ENCODE data around the gene LYZL2. TPM values are rescaled to one million over a fixed set of nuclear protein-coding genes. Genes with fewer than 3 reads are reported as not detected.
"Not testable (repeated sequence)": the region's sequence is repeated elsewhere in the genome, so short reads cannot be mapped to it uniquely, and the experiment has no call there.

LYZL2 gene
- polyA plus RNA-seq, 3 donors: not detected

DNA sequence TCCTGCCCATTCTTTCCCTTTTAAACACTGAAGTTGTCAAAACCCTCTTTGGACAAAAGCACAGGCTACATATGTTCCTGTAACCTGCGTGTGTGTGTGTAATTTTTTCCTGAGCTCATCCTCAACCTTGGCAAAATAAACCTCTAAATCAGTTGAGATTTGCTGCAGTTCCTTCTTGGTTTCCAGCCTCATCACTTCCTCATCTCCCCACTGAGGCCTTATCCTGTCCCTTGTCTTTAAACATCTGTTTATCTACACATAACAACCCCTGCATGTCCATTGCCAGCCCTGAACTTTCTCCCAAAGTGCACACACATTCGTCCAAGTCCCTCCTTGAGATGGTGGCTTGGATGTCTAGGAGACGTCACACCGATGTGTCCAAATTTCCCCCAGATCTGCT is 35.5 kb downstream of the LYZL2 start:
- Mint-ChIP-seq H3K27ac (peak overlapping the region in 3 of 7 donors; percentile 11 to 43 (median 41)), H3K9me3 (peaks cover 0 to 6% (median 3%) of the 10 kb centered on the region in 7 donors), H3K4me1 (peaks cover 25% of the 10 kb centered on the region), H3K4me3 (no peak overlapping the region), H3K27me3 (ENCODE audit: low read depth in 3 of 3) (peaks cover 0 to 7% (median 0%) of the 10 kb centered on the region in 3 donors), H3K36me3 (no peaks in the 10 kb centered on the region)
- Histone ChIP-seq H3K27ac (ENCODE audit: low read depth in 1 of 2, low read length in 2 of 2) (no peak overlapping the region), H3K4me2 (replicated peaks; ENCODE audit: extremely low read depth, low read length, poor library complexity, severe bottlenecking) (no peak overlapping the region), H3K9me3 (replicated peaks in 1 of 2; ENCODE audit: control insufficient read depth in 1 of 2, insufficient read depth in 1 of 2, low read length in 2 of 2) (no peaks in the 10 kb centered on the region), H3K4me3 (replicated peaks in 1 of 3; ENCODE audit: low read depth in 2 of 3, low read length in 3 of 3) (no peak overlapping the region), H3K27me3 (ENCODE audit: control insufficient read depth in 2 of 2, insufficient read depth in 2 of 2, low read length in 2 of 2) (no peaks in the 10 kb centered on the region), H3K4me1 (ENCODE audit: control insufficient read depth in 1 of 2, insufficient read depth in 2 of 2, low read length in 2 of 2) (peaks cover 8 to 10% of the 10 kb centered on the region in 2 donors), H3K9ac (ENCODE audit: insufficient read depth, low read length, poor library complexity, severe bottlenecking) (no peak overlapping the region), H4K20me1 (ENCODE audit: insufficient read depth, low read length) (no peaks in the 10 kb centered on the region), H2AFZ (ENCODE audit: insufficient read depth, low read depth, low read length, poor library complexity, severe bottlenecking) (peak overlapping the region; percentile 6), H3K79me2 (ENCODE audit: insufficient read depth, low read length) (no peaks in the 10 kb centered on the region), H3K36me3 (replicated peaks in 1 of 2; ENCODE audit: control insufficient read depth in 1 of 2, insufficient read depth in 2 of 2, low read length in 2 of 2) (no peaks in the 10 kb centered on the region)
- 67% methylated on average over 2 of the region's 4 CpGs for WGBS (ENCODE audit: insufficient coverage)
- no peak for DNase-seq
- intact Hi-C loops (cut with micrococcal nuclease): no loop called here
- TF ChIP-seq, protein P1, sequence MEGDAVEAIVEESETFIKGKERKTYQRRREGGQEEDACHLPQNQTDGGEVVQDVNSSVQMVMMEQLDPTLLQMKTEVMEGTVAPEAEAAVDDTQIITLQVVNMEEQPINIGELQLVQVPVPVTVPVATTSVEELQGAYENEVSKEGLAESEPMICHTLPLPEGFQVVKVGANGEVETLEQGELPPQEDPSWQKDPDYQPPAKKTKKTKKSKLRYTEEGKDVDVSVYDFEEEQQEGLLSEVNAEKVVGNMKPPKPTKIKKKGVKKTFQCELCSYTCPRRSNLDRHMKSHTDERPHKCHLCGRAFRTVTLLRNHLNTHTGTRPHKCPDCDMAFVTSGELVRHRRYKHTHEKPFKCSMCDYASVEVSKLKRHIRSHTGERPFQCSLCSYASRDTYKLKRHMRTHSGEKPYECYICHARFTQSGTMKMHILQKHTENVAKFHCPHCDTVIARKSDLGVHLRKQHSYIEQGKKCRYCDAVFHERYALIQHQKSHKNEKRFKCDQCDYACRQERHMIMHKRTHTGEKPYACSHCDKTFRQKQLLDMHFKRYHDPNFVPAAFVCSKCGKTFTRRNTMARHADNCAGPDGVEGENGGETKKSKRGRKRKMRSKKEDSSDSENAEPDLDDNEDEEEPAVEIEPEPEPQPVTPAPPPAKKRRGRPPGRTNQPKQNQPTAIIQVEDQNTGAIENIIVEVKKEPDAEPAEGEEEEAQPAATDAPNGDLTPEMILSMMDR (IDR thresholded peaks at IDR 0.05): no peak

GRCh38 chr10:30592770-30593169 is 36.8 kb downstream of the LYZL2 start:
- peaks cover 12 to 13% of the 10 kb centered on the region in 2 donors for H3K4me1 ChIP-seq (ENCODE audit: control insufficient read depth in 1 of 2, insufficient read depth in 2 of 2, low read length in 2 of 2)
- H3K9ac ChIP-seq (ENCODE audit: insufficient read depth, low read length, poor library complexity, severe bottlenecking); H4K20me1 ChIP-seq (ENCODE audit: insufficient read depth, low read length); H3K9me3 Mint-ChIP-seq; H3K27me3 ChIP-seq (ENCODE audit: control insufficient read depth in 2 of 2, insufficient read depth in 2 of 2, low read length in 2 of 2); H3K36me3 ChIP-seq (replicated peaks in 1 of 2; ENCODE audit: control insufficient read depth in 1 of 2, insufficient read depth in 2 of 2, low read length in 2 of 2); H3K4me3 Mint-ChIP-seq; H3K27ac ChIP-seq (ENCODE audit: low read depth in 1 of 2, low read length in 2 of 2); H3K27me3 Mint-ChIP-seq (ENCODE audit: low read depth in 3 of 3); H3K4me3 ChIP-seq (replicated peaks in 1 of 3; ENCODE audit: low read depth in 2 of 3, low read length in 3 of 3); H3K9me3 ChIP-seq (replicated peaks in 1 of 2; ENCODE audit: control insufficient read depth in 1 of 2, insufficient read depth in 1 of 2, low read length in 2 of 2); H3K79me2 ChIP-seq (ENCODE audit: insufficient read depth, low read length); intact Hi-C loops (cut with micrococcal nuclease); H2AFZ ChIP-seq (ENCODE audit: insufficient read depth, low read depth, low read length, poor library complexity, severe bottlenecking); H3K36me3 Mint-ChIP-seq; DNase-seq; H3K4me2 ChIP-seq (replicated peaks; ENCODE audit: extremely low read depth, low read length, poor library complexity, severe bottlenecking): not testable (repeated sequence)
- peaks cover 28% of the 10 kb centered on the region for H3K4me1 Mint-ChIP-seq
- H3K27ac Mint-ChIP-seq: peak overlapping the region in 3 of 7 donors; percentile 5 to 31 (median 29)
- WGBS (ENCODE audit: insufficient coverage): 68% methylated on average over 3 of the region's 3 CpGs

All from CD14-positive monocyte (primary cell).